ENCODE data around the gene MAMDC2. TPM values are rescaled to one million over a fixed set of nuclear protein-coding genes. Genes with fewer than 3 reads are reported as not detected.

The MAMDC2 gene
- total RNA-seq, 1 experiment from 2014 or later, result 1.2 TPM

- no peak for ATAC-seq
- no TSS peak for BruUV-seq (replicated peaks)
- H3K4me3 ChIP-seq (replicated peaks in 1 of 2; ENCODE audit: low read depth in 1 of 2, low read length in 2 of 2), result no peak overlapping the region
- H3K27me3 ChIP-seq (ENCODE audit: insufficient read depth, low read length), result no peaks in the 10 kb centered on the region
- no peak for DNase-seq (ENCODE audit: low read depth, low spot score)
- no peak overlapping the region for H3K4me2 ChIP-seq (ENCODE audit: low read length)
- no peak overlapping the region for H3K27ac ChIP-seq (ENCODE audit: low read depth, low read length)
- no peaks in the 10 kb centered on the region for H3K36me3 ChIP-seq (ENCODE audit: control insufficient read depth in 1 of 2, insufficient read depth in 2 of 2, low read length in 2 of 2)
- intact Hi-C loops (cut with micrococcal nuclease), result loop anchor here (10.0 kb wide), 1 partner anchor 795 kb away; no protein-coding TSS in a partner anchor
- H4K20me1 ChIP-seq (ENCODE audit: insufficient read depth), result no peaks in the 10 kb centered on the region
- no peak overlapping the region for H3K9ac ChIP-seq (ENCODE audit: low read length)
- H2AFZ ChIP-seq (ENCODE audit: low read depth, low read length, poor library complexity, severe bottlenecking), result no peak overlapping the region
- ChIA-PET CTCF (no interaction called here), RAD21 (ENCODE audit: low non-redundant PET in 1 of 2, low total read pairs in 2 of 2, uncharacterized antibody in 2 of 2, unreplicated experiment in 2 of 2) (no interaction called here), POLR2A (no interaction called here)
- no peaks in the 10 kb centered on the region for H3K4me1 ChIP-seq (ENCODE audit: control insufficient read depth in 1 of 2, insufficient read depth in 2 of 2, low read length in 2 of 2)
- no peaks in the 10 kb centered on the region for H3K79me2 ChIP-seq (ENCODE audit: insufficient read depth, low read length)
- H3K9me2 ChIP-seq (ENCODE audit: insufficient read depth), result no peaks in the 10 kb centered on the region
- no peaks in the 10 kb centered on the region for H3K9me3 ChIP-seq (ENCODE audit: control insufficient read depth in 1 of 2, insufficient read depth in 1 of 2, low read depth in 1 of 2, low read length in 2 of 2)
- TF ChIP-seq ZBTB33 (IDR thresholded peaks at IDR 0.05; ENCODE audit: extremely low read depth, insufficient replicate concordance, low read length) (no peak), CTCF (IDR thresholded peaks at IDR 0.05 in 2 of 3, conservative IDR thresholded peaks at IDR 0.05 in 1 of 3; ENCODE audit: borderline replicate concordance in 1 of 3, insufficient read depth in 1 of 3, low read depth in 2 of 3, low read length in 2 of 3) (no peak), JUND (IDR thresholded peaks at IDR 0.05) (no peak), RAD21 (IDR thresholded peaks at IDR 0.05; ENCODE audit: low read depth) (no peak), FOSL1 (IDR thresholded peaks at IDR 0.05; ENCODE audit: low read depth) (no peak), EGR1 (IDR thresholded peaks at IDR 0.05; ENCODE audit: low read depth) (no peak), CEBPB (IDR thresholded peaks at IDR 0.05; ENCODE audit: low read depth) (no peak), ATF3 (IDR thresholded peaks at IDR 0.05) (no peak), YY1 (IDR thresholded peaks at IDR 0.05; ENCODE audit: extremely low read depth, insufficient replicate concordance, low read depth, low read length) (no peak), EZH2 (IDR thresholded peaks at IDR 0.05) (no peak), REST (IDR thresholded peaks at IDR 0.05; ENCODE audit: low read depth) (no peak), TCF7L2 (IDR thresholded peaks at IDR 0.05; ENCODE audit: borderline replicate concordance, extremely low read depth, insufficient read depth, insufficient read length) (no peak), ZFX (IDR thresholded peaks at IDR 0.05) (no peak), MAX (IDR thresholded peaks at IDR 0.05) (no peak), SP1 (IDR thresholded peaks at IDR 0.05; ENCODE audit: low read depth) (no peak), POLR2AphosphoS5 (IDR thresholded peaks at IDR 0.05; ENCODE audit: low read depth, low read length) (no peak), ZNF274 (IDR thresholded peaks at IDR 0.05; ENCODE audit: low read depth, low read length) (no peak), SIN3A (IDR thresholded peaks at IDR 0.05; ENCODE audit: low read depth) (no peak), EZH2phosphoT487 (IDR thresholded peaks at IDR 0.05; ENCODE audit: borderline replicate concordance) (no peak), CBX3 (IDR thresholded peaks at IDR 0.05; ENCODE audit: low read depth) (no peak)
Observed at GRCh38 chr9:70220216-70220615, 176.6 kb downstream of the MAMDC2 start.

Data from HCT116 (cell line).